ENCODE results near the gene PRDM2. TPM values are rescaled to one million over a fixed set of nuclear protein-coding genes. Genes with fewer than 3 reads are reported as not detected.

The PRDM2 gene
- total and polyA plus RNA-seq, 9 donors: 30.0 to 81.9 (median 61.8) TPM

- DNase-seq: no peak
- Histone ChIP-seq H3K27me3 (no peaks in the 10 kb centered on the region), H3K27ac (no peak overlapping the region), H3K9me3 (no peaks in the 10 kb centered on the region), H3K4me3 (no peak overlapping the region), H3K36me3 (no peaks in the 10 kb centered on the region), H3K4me1 (ENCODE audit: insufficient read depth) (no peaks in the 10 kb centered on the region)
- TF ChIP-seq CTCF (IDR thresholded peaks at IDR 0.05): no peak
- TF ChIP-seq EP300 (IDR thresholded peaks at IDR 0.05): no peak
- no peak for TF ChIP-seq POLR2A (IDR thresholded peaks at IDR 0.05)
- WGBS, 3 donors: 89 to 94% (median 91%) methylated on average over 19 of the region's 19 CpGs
- intact Hi-C loops (cut with DNase I): no loop called here
Measured at GRCh38 chr1:13802782-13803545, 103.0 kb downstream of the PRDM2 start.

- DNase-seq: no peak
- Histone ChIP-seq H3K4me1 (ENCODE audit: insufficient read depth) (no peaks in the 10 kb centered on the region), H3K9me3 (no peaks in the 10 kb centered on the region), H3K27me3 (no peaks in the 10 kb centered on the region), H3K4me3 (no peak overlapping the region), H3K27ac (no peak overlapping the region), H3K36me3 (no peaks in the 10 kb centered on the region)
- intact Hi-C loops (cut with DNase I): no loop called here
- TF ChIP-seq CTCF (IDR thresholded peaks at IDR 0.05): no peak
- no peak for TF ChIP-seq POLR2A (IDR thresholded peaks at IDR 0.05)
- TF ChIP-seq EP300 (IDR thresholded peaks at IDR 0.05): no peak
- WGBS, 3 donors: 86 to 89% (median 89%) methylated on average over 16 to 18 of the region's 18 CpGs
Measured at GRCh38 chr1:13803546-13804239, 103.7 kb downstream of the PRDM2 start.

- Histone ChIP-seq H3K4me1 (ENCODE audit: insufficient read depth) (peaks cover 5% of the 10 kb centered on the region), H3K27ac (no peak overlapping the region), H3K27me3 (no peaks in the 10 kb centered on the region), H3K9me3 (no peaks in the 10 kb centered on the region), H3K4me3 (no peak overlapping the region), H3K36me3 (no peaks in the 10 kb centered on the region)
- no peak for TF ChIP-seq POLR2A (IDR thresholded peaks at IDR 0.05)
- no peak for TF ChIP-seq EP300 (IDR thresholded peaks at IDR 0.05)
- TF ChIP-seq CTCF (IDR thresholded peaks at IDR 0.05): no peak
- DNase-seq: no peak
- whole genome bisulfite sequencing, 3 donors: 83 to 88% (median 85%) methylated on average over 11 of the region's 11 CpGs
- intact Hi-C loops (cut with DNase I): no loop called here
Measured at GRCh38 chr1:13804240-13804633, 104.2 kb downstream of the PRDM2 start.

- no peak for TF ChIP-seq POLR2A (IDR thresholded peaks at IDR 0.05)
- no peak for TF ChIP-seq CTCF (IDR thresholded peaks at IDR 0.05)
- no peak for TF ChIP-seq EP300 (IDR thresholded peaks at IDR 0.05)
- Histone ChIP-seq H3K27ac (no peak overlapping the region), H3K4me1 (ENCODE audit: insufficient read depth) (peaks cover 5% of the 10 kb centered on the region), H3K4me3 (no peak overlapping the region), H3K36me3 (no peaks in the 10 kb centered on the region), H3K27me3 (no peaks in the 10 kb centered on the region), H3K9me3 (no peaks in the 10 kb centered on the region)
- 83 to 88% (median 86%) methylated on average over 5 of the region's 5 CpGs for WGBS, 3 donors
- no peak for DNase-seq
- intact Hi-C loops (cut with DNase I): no loop called here
Measured at GRCh38 chr1:13805431-13805830, 105.4 kb downstream of the PRDM2 start.

Data from ovary (tissue), 9 donors.